Thymus (tissue), 11 donors: ENCODE measurements around the gene FBF1. TPM values are rescaled to one million over a fixed set of nuclear protein-coding genes. Genes with fewer than 3 reads are reported as not detected.

Experiments used
- DNase-seq, 9 donors: peaks; one replicate each; pipeline ENCODE4 v3.0.0-alpha.2; 2013; ENCODE audit warnings: low spot score in 9 of 9, low read depth in 6 of 9, missing footprints in 1 of 9
- H3K27ac ChIP-seq, 2 donors: one replicate each; pipeline ENCODE4 v1.5.1; 2013; ENCODE audit warnings: control low read depth in 1 of 2, low read depth in 1 of 2, low read length in 1 of 2, mild to moderate bottlenecking in 1 of 2, moderate library complexity in 1 of 2
- H3K27me3 ChIP-seq, 2 donors: one replicate each; pipeline ENCODE4 v1.5.1; 2013; ENCODE audit warnings: low read length in 1 of 2; ENCODE audit not compliant: control insufficient read depth in 2 of 2, insufficient read depth in 1 of 2
- H3K36me3 ChIP-seq, 2 donors: one replicate each; pipeline ENCODE4 v1.5.1; 2013; ENCODE audit warnings: low read length in 1 of 2, mild to moderate bottlenecking in 1 of 2, moderate library complexity in 1 of 2; ENCODE audit not compliant: control insufficient read depth in 2 of 2, insufficient read depth in 2 of 2
- H3K4me1 ChIP-seq, 2 donors: one replicate each; pipeline ENCODE4 v1.5.1; 2013; ENCODE audit warnings: low read length in 2 of 2; ENCODE audit not compliant: control insufficient read depth in 2 of 2, insufficient read depth in 2 of 2
- H3K4me3 ChIP-seq, 2 donors: one replicate each; pipeline ENCODE4 v1.5.1; 2013; ENCODE audit warnings: low read length in 2 of 2, control low read depth in 1 of 2, mild to moderate bottlenecking in 1 of 2
- H3K9me3 ChIP-seq, 2 donors: one replicate each; pipeline ENCODE4 v1.5.1; 2013; ENCODE audit warnings: low read length in 1 of 2, mild to moderate bottlenecking in 1 of 2; ENCODE audit not compliant: control insufficient read depth in 2 of 2, insufficient read depth in 1 of 2
- WGBS: extraction: QIAGEN DNeasy Blood & Tissue Kit; methylation state at CpG from one replicate; pipeline ENCODE4 v1.1.7; 2013; 5-methylcytosine and 5-hydroxymethylcytosine counted together
- polyA plus RNA-seq: library from polyadenylated mRNA; stranded (reverse); fragments of 200-250 nt; gene quantifications from one replicate; pipeline ENCODE4 v1.2.3, GENCODE V29; 2013
- total RNA-seq: library from RNA; stranded (reverse); fragments of 120-200 nt; gene quantifications from one replicate; pipeline ENCODE4 v1.2.4, GENCODE V29; 2013
- donor health status: healthy.

FBF1 gene
- total and polyA plus RNA-seq, 2 donors = 9.2 to 18.7 TPM

GRCh38 chr17:75881678-75882454, 59.0 kb downstream of the FBF1 start:
- DNase-seq = no peak
- Histone ChIP-seq H3K4me1 (peaks cover 9 to 15% of the 10 kb centered on the region in 2 donors), H3K27ac (no peak overlapping the region), H3K36me3 (no peaks in the 10 kb centered on the region), H3K4me3 (no peak overlapping the region), H3K27me3 (peaks cover 11 to 49% of the 10 kb centered on the region in 2 donors), H3K9me3 (peaks cover 0 to 3% of the 10 kb centered on the region in 2 donors)
- 85% methylated on average over 15 of the region's 15 CpGs for WGBS

GRCh38 chr17:75880266-75880665, 60.6 kb downstream of the FBF1 start:
- Histone ChIP-seq H3K9me3 (peaks cover 0 to 3% of the 10 kb centered on the region in 2 donors), H3K4me3 (no peak overlapping the region), H3K4me1 (peaks cover 24 to 31% of the 10 kb centered on the region in 2 donors), H3K27ac (no peak overlapping the region), H3K27me3 (peaks cover 11 to 56% of the 10 kb centered on the region in 2 donors), H3K36me3 (no peaks in the 10 kb centered on the region)
- DNase-seq = no peak
- 84% methylated on average over 7 of the region's 7 CpGs for WGBS

DNA sequence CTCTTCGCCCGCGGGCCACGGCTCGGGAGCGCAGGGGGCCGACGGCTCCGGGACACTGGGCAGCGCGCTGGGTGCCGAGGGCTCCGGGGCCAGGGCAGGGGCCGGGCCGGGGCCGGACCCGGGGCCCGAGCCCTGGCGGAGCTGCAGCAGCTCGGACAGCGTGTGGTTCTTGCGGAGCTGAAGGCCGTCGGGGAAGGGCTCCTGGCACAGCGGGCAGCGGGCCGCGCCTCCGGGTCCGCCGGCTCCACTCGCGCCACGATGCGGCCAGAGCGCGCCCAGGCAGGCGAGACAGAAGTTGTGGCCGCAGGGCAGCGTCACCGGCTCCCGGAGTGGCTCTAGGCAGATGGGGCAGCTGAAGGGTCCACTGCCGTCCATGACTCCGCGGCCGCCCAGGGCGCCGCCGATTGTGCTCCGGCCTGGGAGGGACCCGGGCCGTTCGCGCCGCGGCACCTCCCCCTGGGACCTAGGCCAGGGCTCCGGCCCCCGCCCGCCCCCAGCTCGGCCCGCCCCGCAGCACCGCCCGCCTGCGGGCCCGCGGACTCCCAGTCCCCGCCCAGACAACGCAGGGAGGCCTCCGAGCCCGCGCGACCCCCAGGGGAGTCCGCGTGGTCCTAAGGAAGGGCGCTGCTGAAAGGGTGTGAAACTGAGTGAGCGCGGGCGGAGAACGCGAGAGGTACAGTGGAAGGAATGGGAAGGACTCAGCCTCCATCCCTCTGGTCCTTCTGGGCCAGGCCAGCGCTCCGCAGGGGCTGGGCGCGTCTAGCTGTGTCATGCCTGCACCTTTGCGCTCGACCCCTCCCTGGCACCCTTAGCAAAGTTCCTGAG, 62.5 kb downstream of the FBF1 start, which contains the start of gene TRIM47:
Gene TRIM47, minus strand, starts transcription at position 408 of the 825 bp plus-strand sequence. Its CDS starts 33 bp downstream, at position 375.
- peaks cover 24 to 35% of the 10 kb centered on the region in 2 donors for H3K4me1 ChIP-seq
- DNase-seq = peak in 1 of 9 donors; percentile 36
- H3K27ac ChIP-seq = peak within 1 kb of the TSS; percentile 73 to 88
- H3K36me3 ChIP-seq = peaks cover 0 to 9% of the 10 kb centered on the region in 2 donors
- H3K27me3 ChIP-seq = peaks cover 11 to 56% of the 10 kb centered on the region in 2 donors
- peaks cover 0 to 3% of the 10 kb centered on the region in 2 donors for H3K9me3 ChIP-seq
- under 1% methylated on average over 87 of the region's 87 CpGs for WGBS
- peak within 1 kb of the TSS; percentile 31 to 58 for H3K4me3 ChIP-seq

DNA sequence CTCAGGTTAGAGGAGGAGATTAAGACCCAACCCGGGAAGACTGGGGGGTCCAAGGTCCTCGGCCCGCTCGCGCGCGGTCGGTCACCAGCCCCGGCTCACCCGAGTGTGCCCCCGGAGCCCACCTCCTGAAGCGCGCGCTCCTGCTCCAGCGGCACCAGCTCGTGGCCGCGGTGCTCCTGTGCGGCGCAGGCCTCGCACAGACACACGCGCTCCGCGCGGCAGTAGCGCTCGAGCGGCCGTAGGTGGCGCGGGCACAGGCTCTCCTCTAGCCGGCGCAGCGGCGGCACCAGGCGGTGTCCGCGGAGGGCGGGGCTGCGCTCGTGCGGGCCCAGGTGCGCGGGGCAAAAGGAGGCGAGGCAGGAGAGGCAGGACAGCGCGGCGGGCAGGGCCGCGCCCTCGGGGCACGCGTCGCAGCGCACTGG, 63.1 kb downstream of the FBF1 start:
- Histone ChIP-seq H3K27ac (peak overlapping the region; percentile 73 to 88), H3K36me3 (peaks cover 0 to 9% of the 10 kb centered on the region in 2 donors), H3K4me1 (peaks cover 24 to 40% of the 10 kb centered on the region in 2 donors), H3K27me3 (peaks cover 11 to 56% of the 10 kb centered on the region in 2 donors), H3K4me3 (peak overlapping the region; percentile 31 to 58), H3K9me3 (peaks cover 0 to 3% of the 10 kb centered on the region in 2 donors)
- under 1% methylated on average over 56 of the region's 56 CpGs for WGBS
- DNase-seq = peak in 3 of 9 donors; percentile 62 to 72 (median 64)

DNA sequence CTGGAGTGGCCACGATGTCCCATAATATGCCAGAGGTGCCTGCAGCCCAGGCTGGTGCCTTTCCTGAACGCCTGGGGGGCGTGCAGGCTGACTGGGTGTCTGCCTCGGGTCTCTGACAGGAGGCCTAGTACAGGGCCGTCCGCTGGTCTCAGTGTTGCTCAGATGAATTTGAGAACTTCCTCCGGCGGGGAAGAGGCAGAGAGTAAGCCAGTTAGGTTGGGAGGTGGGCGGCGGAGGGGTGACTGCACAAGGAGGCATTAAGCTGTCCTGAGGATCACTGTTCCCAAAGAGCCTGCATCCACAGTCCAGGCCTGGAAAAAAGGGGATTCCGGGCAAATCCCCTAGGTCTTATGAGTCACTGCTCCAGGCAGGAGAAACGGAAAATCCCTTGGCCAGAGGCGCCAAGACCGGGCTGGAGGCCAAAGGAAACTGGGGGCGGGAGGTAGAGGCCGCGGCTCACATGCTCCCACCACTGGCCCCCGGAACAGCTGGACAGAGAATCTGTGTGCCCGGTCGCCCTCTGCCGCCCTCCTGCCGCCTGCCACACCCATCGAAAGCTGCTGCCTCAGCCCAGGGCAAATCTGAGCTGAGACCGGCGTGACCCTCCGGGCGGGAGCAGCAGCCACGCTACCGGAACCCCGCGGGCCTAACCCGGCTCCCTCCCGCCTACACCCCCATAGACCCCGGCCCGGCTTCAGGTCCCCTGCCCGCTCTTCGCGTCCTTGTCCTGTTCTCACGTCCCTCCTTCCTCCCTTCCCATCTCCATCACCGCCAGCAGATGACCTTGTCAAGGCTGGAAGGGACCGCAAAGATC, 63.7 kb downstream of the FBF1 start:
- Histone ChIP-seq H3K9me3 (peaks cover 0 to 3% of the 10 kb centered on the region in 2 donors), H3K27ac (peak overlapping the region; percentile 73 to 88), H3K4me1 (peaks cover 28 to 46% of the 10 kb centered on the region in 2 donors), H3K4me3 (peak overlapping the region; percentile 31 to 58), H3K36me3 (peaks cover 0 to 9% of the 10 kb centered on the region in 2 donors), H3K27me3 (peaks cover 11 to 56% of the 10 kb centered on the region in 2 donors)
- WGBS = 14% methylated on average over 41 of the region's 41 CpGs
- DNase-seq = peak in 1 of 9 donors; percentile 37

- peak in 6 of 9 donors; percentile 47 to 90 (median 68) for DNase-seq
- peaks cover 28 to 46% of the 10 kb centered on the region in 2 donors for H3K4me1 ChIP-seq
- peaks cover 11 to 53% of the 10 kb centered on the region in 2 donors for H3K27me3 ChIP-seq
- peaks cover 0 to 3% of the 10 kb centered on the region in 2 donors for H3K9me3 ChIP-seq
- H3K4me3 ChIP-seq = peak overlapping the region; percentile 28 to 58
- WGBS = 18% methylated on average over 26 of the region's 26 CpGs
- H3K36me3 ChIP-seq = peaks cover 0 to 9% of the 10 kb centered on the region in 2 donors
- peak overlapping the region; percentile 73 to 88 for H3K27ac ChIP-seq
Measured at GRCh38 chr17:75876190-75876937, 64.5 kb downstream of the FBF1 start.

GRCh38 chr17:75875940-75876189, 65.0 kb downstream of the FBF1 start:
- Histone ChIP-seq H3K4me3 (peak overlapping the region; percentile 28 to 58), H3K27ac (peak overlapping the region; percentile 73 to 88), H3K4me1 (peaks cover 28 to 46% of the 10 kb centered on the region in 2 donors), H3K36me3 (peaks cover 0 to 9% of the 10 kb centered on the region in 2 donors), H3K9me3 (peaks cover 0 to 3% of the 10 kb centered on the region in 2 donors), H3K27me3 (peaks cover 11 to 48% of the 10 kb centered on the region in 2 donors)
- no peak for DNase-seq
- WGBS = 51% methylated on average over 5 of the region's 5 CpGs
